HCT116 (cell line): ENCODE results near the gene RHOB.

Source experiments
- ELF1 ChIP-seq: IDR thresholded peaks from 2 replicates; pipeline ENCODE4 v1.6.1; 2012; ENCODE audit warnings: low read depth, borderline replicate concordance
- EZH2 ChIP-seq: fragments of 200-600 bp; sonication (generic); IDR thresholded peaks from 2 replicates; pipeline ENCODE4 v1.6.1; 2017; ENCODE audit warnings: antibody characterized with exemption, mixed run types
- POLR2A ChIP-seq: IDR thresholded peaks from 2 replicates; pipeline ENCODE4 v1.7.0; 2011; ENCODE audit warnings: borderline replicate concordance; ENCODE audit not compliant: insufficient read depth, insufficient read length; ENCODE audit errors: extremely low read depth
- POLR2AphosphoS5 ChIP-seq: IDR thresholded peaks from 2 replicates; pipeline ENCODE4 v1.6.1; 2011; ENCODE audit warnings: mild to moderate bottlenecking, low read depth, low read length, moderate library complexity
- RAD21 ChIP-seq: IDR thresholded peaks from 2 replicates; pipeline ENCODE4 v1.6.1; 2012; ENCODE audit warnings: low read depth, mild to moderate bottlenecking
- TCF7L2 ChIP-seq: IDR thresholded peaks from 2 replicates; pipeline ENCODE4 v1.7.0; 2011; ENCODE audit warnings: borderline replicate concordance, inconsistent platforms; ENCODE audit not compliant: insufficient read depth, insufficient read length; ENCODE audit errors: extremely low read depth
- TF ChIP-seq, protein P1 (sequence below), 3 experiments: fragments of 200-600 bp in 1 of 3; sonication (generic) in 1 of 3; IDR thresholded peaks in 2 of 3; conservative IDR thresholded peaks in 1 of 3; 2 replicates each; pipeline ENCODE4 v1.5.1; 2012 to 2017; ENCODE audit warnings: low read depth in 2 of 3, low read length in 2 of 3, antibody characterized with exemption in 1 of 3, borderline replicate concordance in 1 of 3, control low read depth in 1 of 3, mild to moderate bottlenecking in 1 of 3, mixed read lengths in 1 of 3, mixed run types in 1 of 3, moderate library complexity in 1 of 3; ENCODE audit not compliant: insufficient read depth in 1 of 3

DNA sequence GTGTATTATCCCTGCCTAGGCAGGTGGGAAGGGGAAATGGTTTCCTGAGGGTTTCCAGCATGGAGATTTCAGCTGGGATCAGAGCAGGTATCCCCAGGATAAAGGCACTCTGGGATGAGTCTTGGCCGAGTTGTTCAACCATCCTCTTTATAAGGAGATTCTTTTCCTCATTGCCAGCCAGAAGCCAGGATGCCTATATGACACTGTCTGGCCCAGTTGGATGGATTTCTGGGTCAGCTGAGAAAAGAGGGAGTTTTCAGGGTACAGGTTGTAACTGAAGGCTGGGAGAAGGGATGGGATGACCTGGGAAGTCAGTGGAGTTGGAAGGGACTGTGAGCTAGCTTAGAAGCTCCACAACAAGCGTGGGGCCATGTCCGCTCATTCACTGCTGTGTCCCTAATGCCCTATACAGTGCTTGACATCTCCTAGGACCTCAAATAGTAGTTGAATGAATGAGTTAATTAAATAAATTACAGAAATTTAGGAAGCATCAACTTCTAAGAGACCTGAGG is 8.3 kb downstream of the RHOB start:
- TF ChIP-seq, protein P1, sequence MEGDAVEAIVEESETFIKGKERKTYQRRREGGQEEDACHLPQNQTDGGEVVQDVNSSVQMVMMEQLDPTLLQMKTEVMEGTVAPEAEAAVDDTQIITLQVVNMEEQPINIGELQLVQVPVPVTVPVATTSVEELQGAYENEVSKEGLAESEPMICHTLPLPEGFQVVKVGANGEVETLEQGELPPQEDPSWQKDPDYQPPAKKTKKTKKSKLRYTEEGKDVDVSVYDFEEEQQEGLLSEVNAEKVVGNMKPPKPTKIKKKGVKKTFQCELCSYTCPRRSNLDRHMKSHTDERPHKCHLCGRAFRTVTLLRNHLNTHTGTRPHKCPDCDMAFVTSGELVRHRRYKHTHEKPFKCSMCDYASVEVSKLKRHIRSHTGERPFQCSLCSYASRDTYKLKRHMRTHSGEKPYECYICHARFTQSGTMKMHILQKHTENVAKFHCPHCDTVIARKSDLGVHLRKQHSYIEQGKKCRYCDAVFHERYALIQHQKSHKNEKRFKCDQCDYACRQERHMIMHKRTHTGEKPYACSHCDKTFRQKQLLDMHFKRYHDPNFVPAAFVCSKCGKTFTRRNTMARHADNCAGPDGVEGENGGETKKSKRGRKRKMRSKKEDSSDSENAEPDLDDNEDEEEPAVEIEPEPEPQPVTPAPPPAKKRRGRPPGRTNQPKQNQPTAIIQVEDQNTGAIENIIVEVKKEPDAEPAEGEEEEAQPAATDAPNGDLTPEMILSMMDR (IDR thresholded peaks at IDR 0.05 in 2 of 3, conservative IDR thresholded peaks at IDR 0.05 in 1 of 3; ENCODE audit: borderline replicate concordance in 1 of 3, insufficient read depth in 1 of 3, low read depth in 2 of 3, low read length in 2 of 3) = no peak
- TF ChIP-seq EZH2 (no peak), POLR2A (no peak), POLR2AphosphoS5 (no peak), RAD21 (no peak), TCF7L2 (no peak), ELF1 (no peak)
